ENCODE results near the gene PDZD8.

Gene PDZD8

GRCh38 chr10:117360994-117361667 is 14.1 kb downstream of the PDZD8 start:
- no CpG with 5 or more reads among the region's 3 CpGs for WGBS, 2 donors (ENCODE audit: extremely low coverage in 2 of 2, insufficient read length in 2 of 2, insufficient replicate concordance in 1 of 2)
- no peak overlapping the region for H3K27ac ChIP-seq (replicated peaks; ENCODE audit: low read length)
- H3K4me3 ChIP-seq (ENCODE audit: low read length in 2 of 2): no peak overlapping the region
- no peak overlapping the region for H4K91ac ChIP-seq (ENCODE audit: low read depth, low read length, poor library complexity)
- no peak overlapping the region for H2BK15ac ChIP-seq (ENCODE audit: low read length)
- no peak overlapping the region for H3K4ac ChIP-seq (ENCODE audit: low read length)
- no peak overlapping the region for H3K23ac ChIP-seq (ENCODE audit: low read depth, low read length, poor library complexity)
- no peak for DNase-seq (ENCODE audit: low spot score)
- H3K4me2 ChIP-seq (ENCODE audit: insufficient read depth, low read length, poor library complexity, severe bottlenecking): no peak overlapping the region
- H3K9ac ChIP-seq (ENCODE audit: low read depth, low read length, poor library complexity): no peak overlapping the region
- H3K27me3 ChIP-seq (ENCODE audit: control insufficient read depth in 3 of 3, insufficient read depth in 3 of 3, low read depth in 1 of 3, low read length in 3 of 3): no peaks in the 10 kb centered on the region
- H3K9me3 ChIP-seq (replicated peaks in 1 of 2; ENCODE audit: control insufficient read depth in 2 of 2, insufficient read depth in 1 of 2, low read depth in 1 of 2, low read length in 2 of 2): no peaks in the 10 kb centered on the region
- no peak overlapping the region for H2BK12ac ChIP-seq (ENCODE audit: low read length)
- no peak overlapping the region for H4K8ac ChIP-seq (ENCODE audit: low read depth, low read length)
- no peaks in the 10 kb centered on the region for H3K4me1 ChIP-seq (ENCODE audit: control insufficient read depth in 2 of 2, insufficient read depth in 1 of 2, low read depth in 1 of 2, low read length in 2 of 2)
- H3K18ac ChIP-seq (ENCODE audit: low read length): no peak overlapping the region
- no peak overlapping the region for H2BK120ac ChIP-seq (ENCODE audit: low read depth, low read length)
- no peak overlapping the region for H2AFZ ChIP-seq (ENCODE audit: low read length)
- peaks cover 0 to 3% of the 10 kb centered on the region in 2 donors for H3K36me3 ChIP-seq (replicated peaks in 1 of 2; ENCODE audit: control insufficient read depth in 2 of 2, insufficient read depth in 2 of 2, low read length in 2 of 2)
- no peak overlapping the region for H2BK5ac ChIP-seq (ENCODE audit: low read length)
- no peaks in the 10 kb centered on the region for H3K79me1 ChIP-seq (ENCODE audit: low read depth, low read length)
- H3K14ac ChIP-seq (ENCODE audit: low read length): no peak overlapping the region
- H2AK5ac ChIP-seq (ENCODE audit: low read depth, low read length): no peak overlapping the region

GRCh38 chr10:117360016-117360415 is 15.2 kb downstream of the PDZD8 start:
- no peak overlapping the region for H3K4me2 ChIP-seq (ENCODE audit: insufficient read depth, low read length, poor library complexity, severe bottlenecking)
- no peaks in the 10 kb centered on the region for H3K27me3 ChIP-seq (ENCODE audit: control insufficient read depth in 3 of 3, insufficient read depth in 3 of 3, low read depth in 1 of 3, low read length in 3 of 3)
- no peak overlapping the region for H2BK12ac ChIP-seq (ENCODE audit: low read length)
- H3K9ac ChIP-seq (ENCODE audit: low read depth, low read length, poor library complexity): no peak overlapping the region
- no peak overlapping the region for H3K14ac ChIP-seq (ENCODE audit: low read length)
- H4K91ac ChIP-seq (ENCODE audit: low read depth, low read length, poor library complexity): no peak overlapping the region
- H3K4me1 ChIP-seq (ENCODE audit: control insufficient read depth in 2 of 2, insufficient read depth in 1 of 2, low read depth in 1 of 2, low read length in 2 of 2): no peaks in the 10 kb centered on the region
- no CpG with 5 or more reads among the region's 1 CpG for WGBS, 2 donors (ENCODE audit: extremely low coverage in 2 of 2, insufficient read length in 2 of 2, insufficient replicate concordance in 1 of 2)
- H2AFZ ChIP-seq (ENCODE audit: low read length): no peak overlapping the region
- H4K8ac ChIP-seq (ENCODE audit: low read depth, low read length): no peak overlapping the region
- no peak overlapping the region for H2BK5ac ChIP-seq (ENCODE audit: low read length)
- H2AK5ac ChIP-seq (ENCODE audit: low read depth, low read length): no peak overlapping the region
- no peak overlapping the region for H3K23ac ChIP-seq (ENCODE audit: low read depth, low read length, poor library complexity)
- no peak overlapping the region for H2BK120ac ChIP-seq (ENCODE audit: low read depth, low read length)
- no peak for DNase-seq (ENCODE audit: low spot score)
- H3K4me3 ChIP-seq (ENCODE audit: low read length in 2 of 2): no peak overlapping the region
- H3K79me1 ChIP-seq (ENCODE audit: low read depth, low read length): no peaks in the 10 kb centered on the region
- H3K18ac ChIP-seq (ENCODE audit: low read length): no peak overlapping the region
- no peak overlapping the region for H3K4ac ChIP-seq (ENCODE audit: low read length)
- no peaks in the 10 kb centered on the region for H3K9me3 ChIP-seq (replicated peaks in 1 of 2; ENCODE audit: control insufficient read depth in 2 of 2, insufficient read depth in 1 of 2, low read depth in 1 of 2, low read length in 2 of 2)
- peaks cover 0 to 3% of the 10 kb centered on the region in 2 donors for H3K36me3 ChIP-seq (replicated peaks in 1 of 2; ENCODE audit: control insufficient read depth in 2 of 2, insufficient read depth in 2 of 2, low read length in 2 of 2)
- H3K27ac ChIP-seq (replicated peaks; ENCODE audit: low read length): no peak overlapping the region
- H2BK15ac ChIP-seq (ENCODE audit: low read length): no peak overlapping the region

GRCh38 chr10:117355072-117355471 is 20.2 kb downstream of the PDZD8 start:
- no peak overlapping the region for H3K27ac ChIP-seq (replicated peaks; ENCODE audit: low read length)
- WGBS, 2 donors (ENCODE audit: extremely low coverage in 2 of 2, insufficient read length in 2 of 2, insufficient replicate concordance in 1 of 2): no CpG with 5 or more reads among the region's 3 CpGs

DNA sequence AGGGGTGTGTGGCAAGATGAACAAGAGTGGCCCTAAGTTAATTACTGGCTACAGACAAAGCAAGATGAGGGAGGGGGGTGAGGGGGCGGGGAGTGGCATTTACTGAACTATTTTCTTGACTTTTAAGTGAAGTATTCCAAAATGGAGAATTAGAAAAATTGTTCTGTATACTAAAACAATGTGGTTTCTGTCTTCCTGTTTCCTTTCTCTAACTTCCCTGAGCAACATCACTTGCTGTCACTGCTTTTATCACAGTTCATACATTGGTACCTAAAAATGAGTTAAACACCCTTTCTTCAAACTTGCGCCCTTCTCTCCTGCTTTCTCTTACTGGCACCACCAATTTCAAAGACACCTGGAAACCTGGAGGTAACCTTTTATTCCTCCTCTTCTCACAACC is 21.6 kb downstream of the PDZD8 start:
- no peak for DNase-seq (ENCODE audit: low spot score)
- peaks cover 0 to 2% of the 10 kb centered on the region in 2 donors for H3K4me1 ChIP-seq (ENCODE audit: control insufficient read depth in 2 of 2, insufficient read depth in 1 of 2, low read depth in 1 of 2, low read length in 2 of 2)
- no peak overlapping the region for H3K14ac ChIP-seq (ENCODE audit: low read length)
- no CpG with 5 or more reads among the region's 2 CpGs for WGBS, 2 donors (ENCODE audit: extremely low coverage in 2 of 2, insufficient read length in 2 of 2, insufficient replicate concordance in 1 of 2)
- no peak overlapping the region for H4K8ac ChIP-seq (ENCODE audit: low read depth, low read length)
- peaks cover 0 to 3% of the 10 kb centered on the region in 2 donors for H3K36me3 ChIP-seq (replicated peaks in 1 of 2; ENCODE audit: control insufficient read depth in 2 of 2, insufficient read depth in 2 of 2, low read length in 2 of 2)
- H2BK5ac ChIP-seq (ENCODE audit: low read length): no peak overlapping the region
- H2AK5ac ChIP-seq (ENCODE audit: low read depth, low read length): no peak overlapping the region
- H3K27me3 ChIP-seq (ENCODE audit: control insufficient read depth in 3 of 3, insufficient read depth in 3 of 3, low read depth in 1 of 3, low read length in 3 of 3): no peaks in the 10 kb centered on the region
- H2BK12ac ChIP-seq (ENCODE audit: low read length): no peak overlapping the region
- H2BK120ac ChIP-seq (ENCODE audit: low read depth, low read length): no peak overlapping the region
- H3K18ac ChIP-seq (ENCODE audit: low read length): no peak overlapping the region
- H3K79me1 ChIP-seq (ENCODE audit: low read depth, low read length): no peaks in the 10 kb centered on the region
- H3K27ac ChIP-seq (replicated peaks; ENCODE audit: low read length): no peak overlapping the region
- no peaks in the 10 kb centered on the region for H3K9me3 ChIP-seq (replicated peaks in 1 of 2; ENCODE audit: control insufficient read depth in 2 of 2, insufficient read depth in 1 of 2, low read depth in 1 of 2, low read length in 2 of 2)
- no peak overlapping the region for H3K23ac ChIP-seq (ENCODE audit: low read depth, low read length, poor library complexity)
- H2BK15ac ChIP-seq (ENCODE audit: low read length): no peak overlapping the region
- no peak overlapping the region for H3K9ac ChIP-seq (ENCODE audit: low read depth, low read length, poor library complexity)
- H4K91ac ChIP-seq (ENCODE audit: low read depth, low read length, poor library complexity): no peak overlapping the region
- H2AFZ ChIP-seq (ENCODE audit: low read length): no peak overlapping the region
- H3K4me2 ChIP-seq (ENCODE audit: insufficient read depth, low read length, poor library complexity, severe bottlenecking): no peak overlapping the region
- no peak overlapping the region for H3K4me3 ChIP-seq (ENCODE audit: low read length in 2 of 2)
- no peak overlapping the region for H3K4ac ChIP-seq (ENCODE audit: low read length)

More at GRCh38 chr10:117355072-117355471, 20.2 kb downstream of the PDZD8 start:
- no peaks in the 10 kb centered on the region for H3K79me1 ChIP-seq (ENCODE audit: low read depth, low read length)
- H2BK120ac ChIP-seq (ENCODE audit: low read depth, low read length): no peak overlapping the region
- peaks cover 0 to 5% of the 10 kb centered on the region in 2 donors for H3K36me3 ChIP-seq (replicated peaks in 1 of 2; ENCODE audit: control insufficient read depth in 2 of 2, insufficient read depth in 2 of 2, low read length in 2 of 2)
- H3K14ac ChIP-seq (ENCODE audit: low read length): no peak overlapping the region
- H4K91ac ChIP-seq (ENCODE audit: low read depth, low read length, poor library complexity): no peak overlapping the region
- no peak overlapping the region for H2BK15ac ChIP-seq (ENCODE audit: low read length)
- no peaks in the 10 kb centered on the region for H3K27me3 ChIP-seq (ENCODE audit: control insufficient read depth in 3 of 3, insufficient read depth in 3 of 3, low read depth in 1 of 3, low read length in 3 of 3)
- H3K4me3 ChIP-seq (ENCODE audit: low read length in 2 of 2): no peak overlapping the region
- no peak overlapping the region for H3K4ac ChIP-seq (ENCODE audit: low read length)
- no peak overlapping the region for H3K9ac ChIP-seq (ENCODE audit: low read depth, low read length, poor library complexity)
- no peak overlapping the region for H3K4me2 ChIP-seq (ENCODE audit: insufficient read depth, low read length, poor library complexity, severe bottlenecking)
- no peak overlapping the region for H2BK12ac ChIP-seq (ENCODE audit: low read length)
- no peak overlapping the region for H3K18ac ChIP-seq (ENCODE audit: low read length)
- H2AFZ ChIP-seq (ENCODE audit: low read length): no peak overlapping the region
- no peak overlapping the region for H2BK5ac ChIP-seq (ENCODE audit: low read length)
- H3K4me1 ChIP-seq (ENCODE audit: control insufficient read depth in 2 of 2, insufficient read depth in 1 of 2, low read depth in 1 of 2, low read length in 2 of 2): peaks cover 0 to 2% of the 10 kb centered on the region in 2 donors
- H4K8ac ChIP-seq (ENCODE audit: low read depth, low read length): no peak overlapping the region
- no peak for DNase-seq (ENCODE audit: low spot score)
- no peak overlapping the region for H2AK5ac ChIP-seq (ENCODE audit: low read depth, low read length)
- H3K9me3 ChIP-seq (replicated peaks in 1 of 2; ENCODE audit: control insufficient read depth in 2 of 2, insufficient read depth in 1 of 2, low read depth in 1 of 2, low read length in 2 of 2): no peaks in the 10 kb centered on the region
- no peak overlapping the region for H3K23ac ChIP-seq (ENCODE audit: low read depth, low read length, poor library complexity)
